ENCODE data around the gene ABCB9. TPM values are rescaled to one million over a fixed set of nuclear protein-coding genes. Genes with fewer than 3 reads are reported as not detected.

The ABCB9 gene
- total and polyA plus RNA-seq, 2 experiments from 2014 or later: 3.9 to 5.5 TPM

- no peak for DNase-seq (ENCODE audit: low spot score)
- Histone ChIP-seq H2AFZ (no peak overlapping the region), H4K20me1 (ENCODE audit: insufficient read depth, poor library complexity, severe bottlenecking) (no peaks in the 10 kb centered on the region), H3K4me3 (no peak overlapping the region), H3K4me1 (ENCODE audit: insufficient read depth) (no peaks in the 10 kb centered on the region), H3K27me3 (no peaks in the 10 kb centered on the region), H3K27ac (no peak overlapping the region), H3K9me2 (replicated peaks; ENCODE audit: insufficient read depth) (no peaks in the 10 kb centered on the region), H3K36me3 (replicated peaks; ENCODE audit: insufficient read depth, low read depth) (no peaks in the 10 kb centered on the region), H3K9me3 (ENCODE audit: low read depth) (no peaks in the 10 kb centered on the region), H3K4me2 (no peak overlapping the region), H3K79me2 (no peaks in the 10 kb centered on the region)
- 92% methylated on average over 10 of the region's 10 CpGs for WGBS (ENCODE audit: low lambda C conversion rate, missing lambda C conversion rate)
- TF ChIP-seq EZH2phosphoT487 (IDR thresholded peaks at IDR 0.05; ENCODE audit: low read depth, severe bottlenecking, unreplicated experiment) (no peak), EZH2 (IDR thresholded peaks at IDR 0.05; ENCODE audit: borderline replicate concordance) (no peak), CTCF (IDR thresholded peaks at IDR 0.05; ENCODE audit: poor library complexity) (no peak)
Measured at GRCh38 chr12:122994140-122994675, 27.9 kb upstream of the ABCB9 start.

- Histone ChIP-seq H3K27me3 (no peaks in the 10 kb centered on the region), H3K9me3 (ENCODE audit: low read depth) (no peaks in the 10 kb centered on the region), H3K27ac (no peak overlapping the region), H3K9me2 (replicated peaks; ENCODE audit: insufficient read depth) (no peaks in the 10 kb centered on the region), H2AFZ (no peak overlapping the region), H3K4me2 (no peak overlapping the region), H3K4me3 (no peak overlapping the region), H3K79me2 (no peaks in the 10 kb centered on the region), H3K4me1 (ENCODE audit: insufficient read depth) (no peaks in the 10 kb centered on the region), H3K36me3 (replicated peaks; ENCODE audit: insufficient read depth, low read depth) (no peaks in the 10 kb centered on the region), H4K20me1 (ENCODE audit: insufficient read depth, poor library complexity, severe bottlenecking) (no peaks in the 10 kb centered on the region)
- no peak for DNase-seq (ENCODE audit: low spot score)
- 90% methylated on average over 18 of the region's 19 CpGs for WGBS (ENCODE audit: low lambda C conversion rate, missing lambda C conversion rate)
- no peak for TF ChIP-seq EZH2 (IDR thresholded peaks at IDR 0.05; ENCODE audit: borderline replicate concordance)
- no peak for TF ChIP-seq EZH2phosphoT487 (IDR thresholded peaks at IDR 0.05; ENCODE audit: low read depth, severe bottlenecking, unreplicated experiment)
- TF ChIP-seq CTCF (IDR thresholded peaks at IDR 0.05; ENCODE audit: poor library complexity): no peak
Measured at GRCh38 chr12:122992386-122992785, 26.1 kb upstream of the ABCB9 start.

- Histone ChIP-seq H3K27me3 (no peaks in the 10 kb centered on the region), H2AFZ (no peak overlapping the region), H3K4me3 (no peak overlapping the region), H4K20me1 (ENCODE audit: insufficient read depth, poor library complexity, severe bottlenecking) (no peaks in the 10 kb centered on the region), H3K4me1 (ENCODE audit: insufficient read depth) (no peaks in the 10 kb centered on the region), H3K4me2 (no peak overlapping the region), H3K36me3 (replicated peaks; ENCODE audit: insufficient read depth, low read depth) (no peaks in the 10 kb centered on the region), H3K79me2 (no peaks in the 10 kb centered on the region), H3K27ac (no peak overlapping the region), H3K9me3 (ENCODE audit: low read depth) (no peaks in the 10 kb centered on the region), H3K9me2 (replicated peaks; ENCODE audit: insufficient read depth) (no peaks in the 10 kb centered on the region)
- no peak for DNase-seq (ENCODE audit: low spot score)
- 89% methylated on average over 25 of the region's 27 CpGs for WGBS (ENCODE audit: low lambda C conversion rate, missing lambda C conversion rate)
- TF ChIP-seq EZH2phosphoT487 (IDR thresholded peaks at IDR 0.05; ENCODE audit: low read depth, severe bottlenecking, unreplicated experiment) (no peak), CTCF (IDR thresholded peaks at IDR 0.05; ENCODE audit: poor library complexity) (no peak), EZH2 (IDR thresholded peaks at IDR 0.05; ENCODE audit: borderline replicate concordance) (no peak)
Measured at GRCh38 chr12:122991623-122992275, 25.5 kb upstream of the ABCB9 start.
